HG03342 (cell line): ENCODE data around the gene RAPGEF4.
A peak's percentile ranks its signal among the peaks of the same experiment; 100 is the strongest.

Experiments used
- ATAC-seq: cut with Tn5 transposase; IDR thresholded peaks from one replicate; pipeline ENCODE4 v1.9.1; 2021; ENCODE audit warnings: mild to moderate bottlenecking, moderate library complexity; ENCODE audit not compliant: unreplicated experiment

Gene RAPGEF4

DNA sequence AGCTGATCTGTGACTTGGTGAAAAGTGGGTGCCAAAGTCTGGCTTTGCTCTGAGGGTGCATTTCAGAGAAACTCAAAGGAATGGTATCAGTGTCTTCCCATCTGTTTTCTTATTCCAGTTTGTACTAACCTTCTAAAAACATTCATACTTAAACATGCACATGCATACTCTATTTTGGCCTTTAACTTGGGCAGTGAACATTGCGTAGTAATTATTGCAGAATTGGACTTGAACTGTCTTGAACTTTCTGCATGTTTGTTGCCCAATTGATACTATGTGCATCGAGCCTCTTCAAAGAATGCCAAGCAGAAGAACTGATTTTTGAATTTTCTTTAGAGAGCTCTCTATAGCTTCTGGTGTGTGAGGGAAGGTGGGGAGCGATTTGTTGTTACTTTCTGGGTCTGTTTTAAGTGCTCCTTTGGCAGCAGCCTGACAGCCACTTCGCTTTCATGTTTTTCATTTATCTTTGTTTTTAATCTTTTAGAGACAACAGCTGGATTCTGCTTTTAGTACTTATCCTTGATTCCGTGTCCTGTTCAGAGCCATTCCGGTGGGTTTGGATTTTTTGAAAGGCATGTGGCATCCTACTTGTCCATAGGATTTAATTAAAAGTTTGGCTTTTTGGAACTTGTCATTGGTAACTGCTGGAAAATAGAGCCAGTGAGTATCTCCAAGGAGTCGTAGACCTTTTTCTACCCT, 159.2 kb downstream of the RAPGEF4 start:
- ATAC-seq, result no peak

DNA sequence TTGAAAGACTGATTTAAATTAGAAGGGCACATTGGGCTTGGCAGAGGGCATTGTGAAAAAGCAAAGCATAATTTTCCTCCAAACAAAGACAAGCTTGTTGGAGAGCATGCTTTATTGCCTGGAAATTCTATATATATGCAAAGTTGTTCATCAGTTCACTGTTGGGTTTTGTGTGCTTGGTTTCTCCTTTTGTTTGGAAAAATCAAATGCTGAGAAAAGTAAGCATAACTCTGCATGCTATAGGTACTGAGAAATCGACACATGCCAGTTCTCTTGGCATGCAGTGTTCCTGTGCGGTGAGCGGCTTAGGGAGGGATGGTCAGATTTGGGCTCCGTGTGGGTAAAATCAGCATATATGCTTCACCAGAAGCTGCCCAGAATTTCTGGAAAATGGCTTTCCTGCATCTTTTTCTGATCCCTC, 161.0 kb downstream of the RAPGEF4 start:
- no peak for ATAC-seq

DNA sequence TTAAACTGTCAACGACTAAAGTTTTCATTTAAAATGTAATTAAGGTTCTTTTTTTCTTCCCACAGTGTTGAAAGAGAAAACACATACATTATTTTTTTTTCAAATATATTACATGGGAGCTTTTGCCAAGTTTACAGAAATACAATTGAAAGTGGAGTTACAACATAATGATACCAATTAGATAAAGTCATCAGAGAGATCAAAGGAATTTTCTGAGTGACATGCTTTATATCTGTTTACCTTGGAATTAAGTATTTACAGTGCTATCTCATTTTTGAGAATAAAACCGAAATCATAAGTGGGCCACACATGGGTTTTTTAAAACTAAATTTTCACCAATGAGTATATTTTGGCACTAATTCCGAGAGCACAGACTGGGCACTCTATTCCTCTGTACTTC, 165.2 kb downstream of the RAPGEF4 start:
- no peak for ATAC-seq

DNA sequence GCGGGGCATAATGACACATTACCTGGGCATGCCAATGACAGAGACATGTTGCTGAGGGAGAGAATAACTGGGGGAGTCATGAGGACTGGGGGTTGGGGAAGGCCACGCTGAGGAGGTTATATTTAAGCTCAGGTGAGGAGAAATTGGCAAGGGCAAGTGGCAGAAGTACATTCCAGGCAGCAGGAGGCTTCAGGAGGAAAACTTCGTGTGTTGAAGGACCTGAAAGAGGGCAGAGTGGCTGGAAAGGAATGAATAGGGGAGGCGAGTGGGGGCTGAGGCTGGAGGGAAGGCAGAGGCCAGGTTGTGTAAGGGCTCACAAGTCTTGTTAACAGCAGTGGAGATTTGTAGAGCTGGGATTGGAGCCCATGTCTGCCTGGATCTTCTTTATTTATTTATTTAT, 166.3 kb downstream of the RAPGEF4 start:
- ATAC-seq, result no peak

DNA sequence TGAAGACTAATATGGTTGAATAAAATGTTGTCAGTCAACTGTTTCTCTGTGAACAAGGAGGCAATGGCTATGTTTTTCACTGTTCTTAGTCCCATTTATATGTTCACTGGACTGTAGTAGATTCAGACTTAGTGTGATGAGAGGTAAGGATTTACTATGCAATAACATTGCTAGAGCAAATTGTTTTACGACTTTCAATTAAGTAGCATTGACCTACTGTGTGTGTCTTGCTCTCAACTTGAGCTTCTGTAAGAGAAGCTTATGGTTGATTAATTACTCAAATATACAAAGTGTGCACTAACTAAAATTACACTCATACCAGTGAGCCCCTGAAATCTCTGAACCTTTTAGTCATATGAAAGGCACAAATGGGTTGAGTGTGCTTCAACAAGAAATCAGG, 168.6 kb downstream of the RAPGEF4 start:
- no peak for ATAC-seq

DNA sequence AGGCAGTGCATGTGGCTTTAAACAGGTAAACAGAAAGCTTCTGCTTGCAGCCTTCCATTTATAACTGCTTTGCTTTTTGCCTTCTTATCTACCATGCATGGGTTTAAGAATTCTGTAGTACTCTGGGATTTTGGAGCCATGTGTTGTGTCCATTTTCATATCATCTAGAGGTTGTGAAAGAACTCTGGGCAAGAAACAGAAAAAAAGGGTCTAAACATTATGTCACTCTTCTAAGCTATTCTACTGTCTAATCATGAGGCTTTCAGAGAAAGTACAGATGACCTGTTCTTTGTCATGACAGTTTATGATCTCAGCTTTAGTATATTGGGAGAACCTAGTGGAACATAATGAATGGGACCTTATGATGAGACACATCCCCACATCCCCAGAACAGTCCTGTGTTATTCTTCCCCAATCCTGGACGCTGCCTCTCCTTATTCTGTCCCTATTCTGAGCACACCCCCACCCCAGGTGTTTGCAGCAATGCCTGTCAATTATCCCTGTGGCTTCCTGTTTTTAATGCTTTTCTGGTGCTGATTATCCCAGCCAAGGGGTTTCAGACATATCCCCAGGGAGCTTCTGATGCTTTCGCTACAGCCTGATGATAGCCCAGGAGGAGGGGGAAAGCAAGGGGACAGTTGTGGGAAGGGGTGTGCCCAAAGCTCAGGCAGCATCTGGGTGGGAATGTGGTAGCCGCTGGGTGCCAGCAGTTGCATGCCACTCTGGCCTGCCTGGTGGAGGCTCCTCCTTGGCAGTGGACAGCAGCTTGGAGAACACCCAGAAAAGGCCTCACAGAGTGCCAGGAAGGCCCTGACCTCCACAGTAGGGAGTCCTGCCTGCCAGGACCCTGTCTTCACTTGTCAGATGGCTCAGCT, 170.5 kb downstream of the RAPGEF4 start:
- ATAC-seq, result no peak

DNA sequence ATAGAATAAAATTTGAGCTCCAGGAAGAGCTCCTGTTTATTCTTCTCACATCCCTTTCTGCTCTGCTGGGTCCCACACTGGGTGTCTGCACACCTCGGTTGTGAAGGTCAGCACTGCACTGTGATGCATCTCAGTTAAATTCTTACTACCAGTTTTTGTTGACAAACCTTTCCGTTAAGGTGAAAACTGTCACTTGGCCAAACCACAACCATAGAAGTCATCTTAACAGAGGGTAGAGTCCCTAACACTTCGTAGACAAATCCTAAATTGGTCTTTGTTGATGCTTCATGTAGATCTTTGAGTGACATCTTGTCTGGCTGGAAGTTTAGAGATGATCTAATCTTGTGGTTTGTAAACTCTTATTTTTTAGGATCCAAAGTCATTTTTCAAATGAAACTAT, 172.6 kb downstream of the RAPGEF4 start:
- ATAC-seq, result peak; percentile 43

DNA sequence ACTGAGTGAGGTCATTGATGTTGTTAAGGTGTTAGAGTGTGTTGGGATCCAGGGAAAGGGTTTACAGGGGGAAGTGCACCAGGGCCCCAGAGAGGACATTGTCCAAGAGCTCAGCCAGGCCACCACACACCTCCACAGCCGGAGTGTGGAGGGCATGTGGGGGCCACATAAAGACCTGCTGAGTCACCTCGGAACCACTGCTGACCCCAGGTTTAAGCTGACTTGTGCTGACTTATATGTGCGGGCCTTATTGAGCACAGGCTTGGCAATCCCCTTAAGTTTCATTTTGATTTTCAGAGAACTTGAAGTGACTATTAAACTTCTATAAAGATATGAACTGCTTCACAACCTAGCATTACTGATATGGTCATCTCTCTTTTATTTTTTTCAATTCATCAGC, 173.8 kb downstream of the RAPGEF4 start:
- ATAC-seq, result no peak

DNA sequence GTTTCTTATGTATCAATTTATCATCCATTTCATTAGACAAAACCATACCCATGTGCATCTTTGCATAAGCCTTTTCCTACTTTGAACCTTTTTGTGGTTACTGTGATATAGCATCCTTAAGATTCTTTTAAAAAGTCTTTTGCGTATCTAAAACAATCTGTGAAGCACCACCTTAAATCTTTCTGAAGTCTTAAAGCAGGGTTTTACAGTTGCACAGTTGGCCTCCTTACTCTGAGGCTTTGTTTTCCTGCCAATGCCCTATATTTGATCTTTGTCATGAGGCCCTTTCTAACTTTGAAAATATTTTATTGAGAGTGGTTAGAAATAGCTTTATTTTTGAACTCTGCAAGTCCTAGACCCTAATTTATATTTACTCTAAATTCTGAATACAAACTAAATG, 176.6 kb downstream of the RAPGEF4 start:
- no peak for ATAC-seq

DNA sequence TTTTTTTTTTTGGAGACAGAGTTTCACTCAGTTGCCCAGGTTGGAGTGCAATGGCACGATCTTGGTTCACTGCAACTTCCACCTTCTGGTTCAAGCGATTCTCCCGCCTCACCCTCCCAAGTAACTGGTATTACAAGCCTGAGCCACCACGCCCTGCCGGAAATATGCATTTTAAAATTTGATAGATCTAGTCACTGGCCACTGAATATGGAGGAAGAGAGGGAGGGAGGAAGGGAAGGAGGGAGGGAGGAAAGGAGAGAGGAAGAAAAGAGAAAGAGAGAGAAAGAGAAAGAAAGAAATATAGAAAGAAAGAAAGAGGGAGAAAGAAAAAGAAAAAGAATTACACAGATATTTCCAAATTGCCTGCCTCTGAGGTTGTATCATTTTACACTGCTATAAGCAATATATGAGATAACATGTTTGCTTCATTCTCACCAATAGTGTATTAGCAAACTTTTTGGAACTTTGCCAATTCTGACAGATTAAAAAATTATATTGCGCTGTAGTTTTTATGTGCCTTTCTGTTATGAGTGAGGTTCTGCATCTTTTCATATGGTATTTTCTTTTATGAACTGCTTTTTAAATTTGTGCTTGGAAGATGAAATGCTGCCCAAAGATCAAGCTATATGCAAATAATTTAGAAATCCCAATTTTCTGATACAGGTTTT, 178.8 kb downstream of the RAPGEF4 start:
- ATAC-seq, result no peak

DNA sequence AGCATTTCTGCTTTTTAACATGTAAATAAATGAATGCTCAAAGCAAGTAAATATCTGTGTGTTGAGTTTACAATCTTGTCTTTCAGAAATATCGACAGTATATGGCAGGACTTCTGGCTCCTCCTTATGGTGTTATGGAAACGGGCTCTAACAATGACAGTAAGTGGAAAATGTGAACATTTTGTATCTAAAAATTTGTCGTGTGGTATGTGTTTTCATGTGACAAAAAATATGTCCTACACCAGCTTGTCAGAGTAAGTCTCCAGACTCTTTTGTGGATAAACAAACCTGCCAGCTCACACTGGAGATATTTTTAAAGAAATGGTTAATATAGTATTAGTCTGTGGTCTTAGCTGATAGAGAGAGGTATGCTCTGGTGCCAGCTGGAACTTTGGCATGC, 182.1 kb downstream of the RAPGEF4 start:
- no peak for ATAC-seq

DNA sequence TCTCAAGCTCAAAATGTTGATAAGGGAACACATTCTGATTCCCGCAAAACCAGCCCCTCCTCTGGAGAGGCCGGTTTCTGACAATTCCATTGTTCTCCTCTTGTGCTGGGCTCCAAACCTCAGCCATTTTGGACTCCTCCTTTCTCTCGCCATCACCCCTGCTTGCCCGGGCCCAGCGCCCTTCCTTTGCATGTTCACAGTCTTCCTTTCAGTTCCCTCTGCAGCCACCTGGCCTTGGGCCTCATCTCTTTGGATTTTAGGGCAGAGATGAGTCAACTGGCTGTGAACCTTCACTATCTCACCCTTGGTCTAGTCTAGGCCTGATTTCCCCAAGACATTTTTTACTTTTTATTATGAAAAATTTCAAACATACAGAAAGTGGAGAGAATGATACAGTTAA, 184.1 kb downstream of the RAPGEF4 start:
- ATAC-seq, result peak; percentile 92

DNA sequence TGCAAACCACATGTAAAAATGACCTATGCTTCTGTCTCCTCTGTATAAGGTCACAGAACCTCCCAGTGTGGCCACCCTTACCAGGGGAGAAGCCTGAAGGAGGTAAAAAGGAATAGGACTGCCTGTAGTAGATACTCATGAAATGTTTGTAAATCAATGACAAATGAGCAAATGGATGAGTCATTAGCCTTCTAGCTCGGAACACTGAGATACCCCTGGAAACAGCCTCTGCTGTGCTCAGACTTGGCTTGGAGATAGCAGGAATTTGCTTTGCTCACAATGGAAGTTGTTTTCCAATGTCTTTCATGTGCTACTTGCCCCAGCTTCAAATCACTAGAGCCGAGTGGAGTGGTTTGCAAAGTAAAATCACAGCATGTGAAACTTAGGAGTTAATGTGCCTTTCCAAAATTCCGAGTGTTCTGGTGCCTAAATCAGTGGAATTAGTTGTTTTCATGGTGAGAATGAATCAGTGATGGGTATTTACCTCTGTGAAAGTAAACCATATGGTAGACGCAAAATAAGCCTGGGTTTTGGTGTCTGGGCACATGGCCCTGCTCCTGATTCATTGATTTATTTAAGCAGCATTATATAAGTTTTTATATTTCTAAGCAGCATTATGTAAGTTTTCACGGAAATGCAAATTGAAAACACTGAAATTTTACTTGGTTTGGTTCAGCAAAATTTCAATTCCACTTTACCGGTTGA, 186.0 kb downstream of the RAPGEF4 start:
- ATAC-seq, result no peak

DNA sequence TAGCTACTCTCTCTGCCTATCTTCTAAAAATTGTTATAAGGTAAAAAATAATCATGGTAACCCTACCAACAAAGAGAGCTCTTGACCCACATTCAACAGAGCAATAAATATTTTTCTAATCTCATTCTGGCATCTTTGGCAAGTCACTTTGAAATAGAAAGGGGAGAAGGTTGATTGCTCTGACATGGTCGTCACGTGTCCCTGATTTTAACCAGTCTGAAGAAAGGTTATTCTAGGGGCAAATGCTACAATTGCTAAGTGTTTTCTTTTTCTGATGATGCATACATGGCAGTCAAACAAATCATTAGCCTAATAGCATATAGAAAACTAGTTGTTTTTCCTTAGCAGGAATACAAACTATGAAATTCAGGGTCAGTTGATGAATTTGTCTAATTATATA, 186.7 kb downstream of the RAPGEF4 start:
- no peak for ATAC-seq

DNA sequence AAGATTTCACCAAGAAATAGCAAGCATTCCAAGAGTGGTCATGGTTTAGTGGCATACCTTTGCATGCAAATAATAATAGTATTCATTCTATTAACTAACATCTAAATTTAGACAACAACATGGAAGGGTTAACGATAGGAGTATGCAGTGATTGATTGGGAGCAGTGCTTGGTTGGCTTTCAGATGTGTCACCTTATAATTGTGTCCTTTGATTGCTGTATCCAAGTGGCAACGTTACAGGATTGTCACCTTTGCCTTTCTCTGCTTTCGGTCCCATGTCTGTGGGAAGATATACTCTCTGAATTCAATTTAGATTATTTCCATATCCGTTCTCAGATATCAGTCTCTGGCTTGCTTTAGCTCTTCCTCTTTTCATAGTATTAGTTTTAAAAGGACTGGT, 187.2 kb downstream of the RAPGEF4 start:
- no peak for ATAC-seq

DNA sequence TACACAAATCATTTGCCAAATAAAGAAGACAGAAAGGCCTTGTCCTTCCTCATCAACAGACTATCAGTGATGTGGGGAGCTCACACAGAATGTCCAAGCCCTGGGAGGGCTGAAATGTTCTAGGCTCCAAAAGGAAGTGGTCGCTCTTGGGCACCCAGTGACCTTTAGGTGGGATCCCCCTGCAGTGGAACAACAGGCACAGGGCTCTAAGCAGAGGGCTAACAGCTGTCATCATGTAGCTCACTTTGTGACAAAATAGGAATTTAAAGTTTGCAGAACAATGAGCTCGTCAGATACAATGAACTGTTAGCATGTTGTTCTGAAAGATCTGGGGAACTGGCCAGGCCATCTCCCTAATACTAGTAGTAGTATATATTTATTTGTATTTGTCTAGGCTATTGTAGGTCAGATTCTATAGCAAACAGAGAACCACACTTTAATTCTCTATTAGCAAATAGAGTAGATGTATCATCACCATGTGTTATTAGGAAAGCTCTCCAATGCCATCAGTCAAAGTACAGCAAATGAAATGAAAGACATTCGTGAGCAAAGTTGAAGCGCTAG, 188.5 kb downstream of the RAPGEF4 start:
- ATAC-seq, result no peak

DNA sequence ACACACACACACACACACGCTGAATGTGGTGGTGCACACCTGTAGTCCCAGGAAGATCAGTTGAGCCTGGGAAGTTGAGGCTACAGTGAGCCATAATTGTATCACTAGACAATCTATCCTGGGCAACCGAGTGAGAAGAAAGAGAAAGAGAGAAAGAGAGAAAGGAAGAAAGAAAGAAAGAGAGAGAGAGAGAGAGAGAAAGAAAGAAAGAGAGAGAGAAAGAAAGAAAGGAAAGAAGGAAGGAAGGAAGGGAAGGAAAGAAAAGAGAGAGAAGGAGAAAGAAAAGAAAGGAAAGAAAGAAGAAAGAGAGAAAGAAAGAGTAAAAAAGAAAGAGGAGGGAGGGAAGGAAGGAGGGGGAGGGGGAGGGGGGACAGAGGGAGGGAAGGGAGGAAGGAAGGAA, 190.0 kb downstream of the RAPGEF4 start:
- ATAC-seq, result no peak

DNA sequence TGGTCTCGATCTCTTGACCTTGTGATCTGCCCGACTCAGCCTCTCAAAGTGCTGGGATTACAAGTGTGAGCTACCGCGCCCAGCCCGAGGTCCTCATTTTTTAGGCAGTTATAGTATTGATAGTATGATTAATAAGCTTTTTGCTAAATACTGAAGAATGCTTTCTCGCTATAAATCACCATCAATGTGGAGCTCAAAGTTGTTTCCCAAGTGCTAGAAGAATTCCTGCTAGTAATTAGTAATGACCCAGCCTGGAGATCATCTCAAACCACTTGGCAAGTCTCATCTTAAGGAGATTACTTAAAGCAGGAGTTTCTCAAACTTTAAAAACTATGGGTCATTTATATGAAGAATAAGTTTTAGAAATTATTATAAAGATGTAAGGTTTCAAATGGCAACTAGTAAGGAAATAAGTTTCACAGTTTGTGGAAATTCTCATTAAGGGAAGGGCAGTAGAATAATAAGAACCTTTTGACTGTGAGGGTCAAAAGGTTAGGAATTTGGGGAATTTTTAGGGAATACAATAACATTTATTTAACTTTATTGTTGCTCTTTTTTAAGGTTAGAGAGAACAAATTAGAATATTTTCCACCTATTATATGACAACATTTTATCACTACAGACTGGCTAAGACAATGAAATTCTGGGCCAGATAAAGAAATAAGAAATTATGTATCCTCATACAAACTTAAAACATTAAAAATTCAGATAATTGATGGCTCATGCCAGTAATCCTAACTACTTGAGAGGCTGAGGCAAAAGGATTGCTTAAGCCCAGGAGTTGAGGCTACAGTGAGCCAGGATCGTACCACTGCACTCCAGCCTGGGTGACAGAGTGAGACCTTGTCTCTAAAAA, 191.4 kb downstream of the RAPGEF4 start:
- ATAC-seq, result no peak

DNA sequence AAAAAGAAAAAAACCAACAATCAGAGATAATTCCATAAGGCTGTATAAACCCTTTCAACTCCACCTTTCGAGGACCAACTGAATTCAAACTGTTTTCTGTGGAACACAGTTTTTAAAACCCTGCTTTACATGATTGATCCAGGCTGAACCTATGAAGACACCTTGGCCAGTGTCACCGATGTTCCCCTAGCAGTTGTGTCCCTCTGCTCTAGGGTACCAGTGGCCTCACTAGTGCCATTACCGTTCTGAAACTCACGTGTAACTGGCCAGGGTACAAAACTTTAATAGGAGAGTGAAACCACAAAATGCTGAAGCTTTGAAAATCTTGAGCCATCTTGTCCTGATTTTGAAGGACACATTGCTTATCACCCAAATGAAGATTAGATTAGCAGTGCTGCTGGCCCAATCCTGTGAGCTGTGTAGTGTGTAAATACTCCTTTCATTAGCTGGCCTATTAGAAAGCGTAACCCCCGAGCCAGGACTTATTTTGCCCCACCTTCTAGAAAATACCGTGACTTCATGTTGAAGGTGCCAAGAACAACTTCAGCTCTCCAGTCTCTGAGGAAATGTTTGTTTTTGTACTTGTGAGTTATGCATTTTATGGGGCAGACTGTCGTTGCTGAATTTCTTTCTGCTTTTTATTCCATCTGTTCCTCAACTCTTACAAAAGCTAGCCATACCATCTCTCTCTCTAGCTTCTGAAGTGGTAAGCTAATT, 192.2 kb downstream of the RAPGEF4 start:
- no peak for ATAC-seq
